ENCODE data around the gene ALX4. TPM values are rescaled to one million over a fixed set of nuclear protein-coding genes. Genes with fewer than 3 reads are reported as not detected.

Gene ALX4
- total RNA-seq, 6 experiments from 2014 or later, result not detected

- H3K4me1 ChIP-seq, result no peaks in the 10 kb centered on the region
- H3K27me3 ChIP-seq, result no peaks in the 10 kb centered on the region
- H3K9me3 ChIP-seq, result no peaks in the 10 kb centered on the region
- ATAC-seq (no peak), DNase-seq (no peak)
- no peak overlapping the region for H3K27ac ChIP-seq
- intact Hi-C loops (cut with DNase I), result no loop called here
- H3K4me3 ChIP-seq, result no peak overlapping the region
- WGBS (ENCODE audit: insufficient coverage, low coverage, low lambda C conversion rate, missing lambda C conversion rate), result 98% methylated on average over 5 of the region's 6 CpGs
- no peak for TF ChIP-seq POLR2A (IDR thresholded peaks at IDR 0.05)
- no peak for TF ChIP-seq CTCF (IDR thresholded peaks at IDR 0.05)
- peaks cover 0 to 4% (median 1%) of the 10 kb centered on the region in 4 donors for H3K36me3 ChIP-seq
Measured at GRCh38 chr11:44241851-44242250, 68.1 kb downstream of the ALX4 start.

GRCh38 chr11:44237156-44237555 is 72.8 kb downstream of the ALX4 start:
- peaks cover 0 to 2% (median 0%) of the 10 kb centered on the region in 4 donors for H3K36me3 ChIP-seq
- TF ChIP-seq POLR2A (IDR thresholded peaks at IDR 0.05) (no peak), CTCF (IDR thresholded peaks at IDR 0.05) (no peak)

GRCh38 chr11:44236296-44236695 is 73.6 kb downstream of the ALX4 start:
- intact Hi-C loops (cut with DNase I), result no loop called here
- Histone ChIP-seq H3K27ac (no peak overlapping the region), H3K27me3 (no peaks in the 10 kb centered on the region), H3K9me3 (no peaks in the 10 kb centered on the region), H3K4me3 (no peak overlapping the region), H3K4me1 (no peaks in the 10 kb centered on the region), H3K36me3 (peaks cover 0 to 2% (median 0%) of the 10 kb centered on the region in 4 donors)
- ATAC-seq (no peak), DNase-seq (no peak)
- WGBS (ENCODE audit: insufficient coverage, low coverage, low lambda C conversion rate, missing lambda C conversion rate), result 100% methylated on average over 2 of the region's 2 CpGs
- TF ChIP-seq CTCF (IDR thresholded peaks at IDR 0.05) (no peak), POLR2A (IDR thresholded peaks at IDR 0.05) (no peak)

More at GRCh38 chr11:44237156-44237555, 72.8 kb downstream of the ALX4 start:
- H3K27ac ChIP-seq, result no peak overlapping the region
- no peaks in the 10 kb centered on the region for H3K4me1 ChIP-seq
- no peak for DNase-seq
- WGBS (ENCODE audit: insufficient coverage, low coverage, low lambda C conversion rate, missing lambda C conversion rate), result 83% methylated on average over 1 of the region's 1 CpG
- no peak overlapping the region for H3K4me3 ChIP-seq
- H3K9me3 ChIP-seq, result no peaks in the 10 kb centered on the region
- intact Hi-C loops (cut with DNase I), result no loop called here
- H3K27me3 ChIP-seq, result no peaks in the 10 kb centered on the region
- ATAC-seq, result no peak

GRCh38 chr11:44235765-44236201 is 74.2 kb downstream of the ALX4 start:
- H3K9me3 ChIP-seq, result no peaks in the 10 kb centered on the region

More at GRCh38 chr11:44235765-44236201, 74.2 kb downstream of the ALX4 start:
- 96% methylated on average over 7 of the region's 8 CpGs for WGBS (ENCODE audit: insufficient coverage, low coverage, low lambda C conversion rate, missing lambda C conversion rate)
- intact Hi-C loops (cut with DNase I), result no loop called here
- H3K36me3 ChIP-seq, result peaks cover 0 to 2% (median 0%) of the 10 kb centered on the region in 4 donors
- no peaks in the 10 kb centered on the region for H3K4me1 ChIP-seq
- TF ChIP-seq POLR2A (IDR thresholded peaks at IDR 0.05) (no peak), CTCF (IDR thresholded peaks at IDR 0.05) (no peak)
- no peak for DNase-seq
- no peaks in the 10 kb centered on the region for H3K27me3 ChIP-seq
- H3K27ac ChIP-seq, result no peak overlapping the region
- no peak for ATAC-seq
- no peak overlapping the region for H3K4me3 ChIP-seq
